ENCODE data around the gene RGL2. TPM values are rescaled to one million over a fixed set of nuclear protein-coding genes. Genes with fewer than 3 reads are reported as not detected.
A peak's percentile ranks its signal among the peaks of the same experiment; 100 is the strongest.

The RGL2 gene
- total and polyA plus RNA-seq, 9 donors, result 28.4 to 68.3 (median 56.7) TPM

GRCh38 chr6:33252759-33253158 lies 46.0 kb downstream of the RGL2 start:
- H3K4me3 ChIP-seq (ENCODE audit: low read length), result no peak overlapping the region
- no peak overlapping the region for H3K27ac ChIP-seq (ENCODE audit: low read length)
- peaks cover 24% of the 10 kb centered on the region for H3K4me1 ChIP-seq (ENCODE audit: control insufficient read depth, insufficient read depth, low read length)
- no peaks in the 10 kb centered on the region for H3K9me3 ChIP-seq (replicated peaks; ENCODE audit: control insufficient read depth, low read depth, low read length)
- peaks cover 2% of the 10 kb centered on the region for H3K27me3 ChIP-seq (ENCODE audit: control insufficient read depth, insufficient read depth, low read length)
- peaks cover 25% of the 10 kb centered on the region for H3K36me3 ChIP-seq (ENCODE audit: control insufficient read depth, insufficient read depth, low read length)
- no peak for DNase-seq

GRCh38 chr6:33251395-33252012 lies 47.2 kb downstream of the RGL2 start:
- peaks cover 4% of the 10 kb centered on the region for H3K27me3 ChIP-seq (ENCODE audit: control insufficient read depth, insufficient read depth, low read length)
- 93% methylated on average over 6 of the region's 6 CpGs for WGBS (ENCODE audit: insufficient coverage)
- DNase-seq, result no peak
- H3K27ac ChIP-seq (ENCODE audit: low read length), result no peak overlapping the region
- H3K4me3 ChIP-seq (ENCODE audit: low read length), result no peak overlapping the region
- H3K36me3 ChIP-seq (ENCODE audit: control insufficient read depth, insufficient read depth, low read length), result peaks cover 17% of the 10 kb centered on the region
- H3K4me1 ChIP-seq (ENCODE audit: control insufficient read depth, insufficient read depth, low read length), result peaks cover 25% of the 10 kb centered on the region
- H3K9me3 ChIP-seq (replicated peaks; ENCODE audit: control insufficient read depth, low read depth, low read length), result no peaks in the 10 kb centered on the region

- WGBS (ENCODE audit: insufficient coverage), result 92% methylated on average over 10 of the region's 13 CpGs
- no peak for DNase-seq
- Histone ChIP-seq H3K4me1 (ENCODE audit: control insufficient read depth, insufficient read depth, low read length) (peaks cover 25% of the 10 kb centered on the region), H3K27ac (ENCODE audit: low read length) (no peak overlapping the region), H3K4me3 (ENCODE audit: low read length) (no peak overlapping the region), H3K36me3 (ENCODE audit: control insufficient read depth, insufficient read depth, low read length) (peaks cover 17% of the 10 kb centered on the region), H3K27me3 (ENCODE audit: control insufficient read depth, insufficient read depth, low read length) (peaks cover 8% of the 10 kb centered on the region), H3K9me3 (replicated peaks; ENCODE audit: control insufficient read depth, low read depth, low read length) (no peaks in the 10 kb centered on the region)
Observed at GRCh38 chr6:33250731-33251130, 48.0 kb downstream of the RGL2 start.

GRCh38 chr6:33249732-33250630 lies 48.8 kb downstream of the RGL2 start:
- no peaks in the 10 kb centered on the region for H3K9me3 ChIP-seq (replicated peaks; ENCODE audit: control insufficient read depth, low read depth, low read length)
- peaks cover 8% of the 10 kb centered on the region for H3K27me3 ChIP-seq (ENCODE audit: control insufficient read depth, insufficient read depth, low read length)
- peaks cover 25% of the 10 kb centered on the region for H3K4me1 ChIP-seq (ENCODE audit: control insufficient read depth, insufficient read depth, low read length)
- peaks cover 17% of the 10 kb centered on the region for H3K36me3 ChIP-seq (ENCODE audit: control insufficient read depth, insufficient read depth, low read length)
- whole genome bisulfite sequencing (ENCODE audit: insufficient coverage), result 9% methylated on average over 12 of the region's 15 CpGs
- DNase-seq, result peak; percentile 45
- H3K27ac ChIP-seq (ENCODE audit: low read length), result peak overlapping the region; percentile 91
- H3K4me3 ChIP-seq (ENCODE audit: low read length), result peak overlapping the region; percentile 65

- Histone ChIP-seq H3K4me3 (ENCODE audit: low read length) (peak overlapping the region; percentile 65), H3K9me3 (replicated peaks; ENCODE audit: control insufficient read depth, low read depth, low read length) (no peaks in the 10 kb centered on the region), H3K27me3 (ENCODE audit: control insufficient read depth, insufficient read depth, low read length) (peaks cover 8% of the 10 kb centered on the region), H3K36me3 (ENCODE audit: control insufficient read depth, insufficient read depth, low read length) (peaks cover 13% of the 10 kb centered on the region), H3K27ac (ENCODE audit: low read length) (peak overlapping the region; percentile 91), H3K4me1 (ENCODE audit: control insufficient read depth, insufficient read depth, low read length) (peaks cover 25% of the 10 kb centered on the region)
- peak; percentile 100 for DNase-seq
- under 1% methylated on average over 48 of the region's 58 CpGs for WGBS (ENCODE audit: insufficient coverage)
Observed at GRCh38 chr6:33248932-33249731, 49.6 kb downstream of the RGL2 start.

- peaks cover 13% of the 10 kb centered on the region for H3K36me3 ChIP-seq (ENCODE audit: control insufficient read depth, insufficient read depth, low read length)
- no peak for DNase-seq
- H3K27ac ChIP-seq (ENCODE audit: low read length), result peak overlapping the region; percentile 91
- whole genome bisulfite sequencing (ENCODE audit: insufficient coverage), result 2% methylated on average over 18 of the region's 18 CpGs
- peaks cover 25% of the 10 kb centered on the region for H3K4me1 ChIP-seq (ENCODE audit: control insufficient read depth, insufficient read depth, low read length)
- H3K27me3 ChIP-seq (ENCODE audit: control insufficient read depth, insufficient read depth, low read length), result peaks cover 8% of the 10 kb centered on the region
- peak overlapping the region; percentile 65 for H3K4me3 ChIP-seq (ENCODE audit: low read length)
- H3K9me3 ChIP-seq (replicated peaks; ENCODE audit: control insufficient read depth, low read depth, low read length), result no peaks in the 10 kb centered on the region
Observed at GRCh38 chr6:33248643-33248931, 50.2 kb downstream of the RGL2 start.

GRCh38 chr6:33247977-33248642 lies 50.6 kb downstream of the RGL2 start:
- WGBS (ENCODE audit: insufficient coverage), result under 1% methylated on average over 24 of the region's 28 CpGs
- H3K27ac ChIP-seq (ENCODE audit: low read length), result peak overlapping the region; percentile 91
- no peaks in the 10 kb centered on the region for H3K9me3 ChIP-seq (replicated peaks; ENCODE audit: control insufficient read depth, low read depth, low read length)
- peak overlapping the region; percentile 65 for H3K4me3 ChIP-seq (ENCODE audit: low read length)
- peaks cover 9% of the 10 kb centered on the region for H3K27me3 ChIP-seq (ENCODE audit: control insufficient read depth, insufficient read depth, low read length)
- H3K4me1 ChIP-seq (ENCODE audit: control insufficient read depth, insufficient read depth, low read length), result peaks cover 25% of the 10 kb centered on the region
- DNase-seq, result peak; percentile 92
- H3K36me3 ChIP-seq (ENCODE audit: control insufficient read depth, insufficient read depth, low read length), result peaks cover 13% of the 10 kb centered on the region

- H3K4me1 ChIP-seq (ENCODE audit: control insufficient read depth, insufficient read depth, low read length), result peaks cover 7% of the 10 kb centered on the region
- peaks cover 11% of the 10 kb centered on the region for H3K27me3 ChIP-seq (ENCODE audit: control insufficient read depth, insufficient read depth, low read length)
- no peaks in the 10 kb centered on the region for H3K36me3 ChIP-seq (ENCODE audit: control insufficient read depth, insufficient read depth, low read length)
- no peaks in the 10 kb centered on the region for H3K9me3 ChIP-seq (replicated peaks; ENCODE audit: control insufficient read depth, low read depth, low read length)
- H3K27ac ChIP-seq (ENCODE audit: low read length), result no peak overlapping the region
- H3K4me3 ChIP-seq (ENCODE audit: low read length), result no peak overlapping the region
- DNase-seq, result no peak
- no CpG with 5 or more reads among the region's 1 CpG for WGBS (ENCODE audit: insufficient coverage)
Observed at GRCh38 chr6:33243476-33243875, 55.3 kb downstream of the RGL2 start.

- H3K4me3 ChIP-seq (ENCODE audit: low read length), result no peak overlapping the region
- H3K27me3 ChIP-seq (ENCODE audit: control insufficient read depth, insufficient read depth, low read length), result peaks cover 8% of the 10 kb centered on the region
- H3K9me3 ChIP-seq (replicated peaks; ENCODE audit: control insufficient read depth, low read depth, low read length), result no peaks in the 10 kb centered on the region
- no peaks in the 10 kb centered on the region for H3K36me3 ChIP-seq (ENCODE audit: control insufficient read depth, insufficient read depth, low read length)
- no peaks in the 10 kb centered on the region for H3K4me1 ChIP-seq (ENCODE audit: control insufficient read depth, insufficient read depth, low read length)
- H3K27ac ChIP-seq (ENCODE audit: low read length), result no peak overlapping the region
- no CpG with 5 or more reads among the region's 3 CpGs for WGBS (ENCODE audit: insufficient coverage)
- DNase-seq, result no peak
Observed at GRCh38 chr6:33241968-33242367, 56.8 kb downstream of the RGL2 start.

Measured in muscle of leg (tissue), 11 donors.